GM11168 (cell line): ENCODE results near the gene ITPA.

ENCODE experiments used
- in situ Hi-C: fragments of 300-500 bp; cut with MboI; formaldehyde crosslinking; loops from one replicate; pipeline ENCODE4 v1.12.0; 2022; ENCODE audit warnings: low sequenced_read_pairs; ENCODE audit not compliant: unreplicated experiment

Gene ITPA

DNA sequence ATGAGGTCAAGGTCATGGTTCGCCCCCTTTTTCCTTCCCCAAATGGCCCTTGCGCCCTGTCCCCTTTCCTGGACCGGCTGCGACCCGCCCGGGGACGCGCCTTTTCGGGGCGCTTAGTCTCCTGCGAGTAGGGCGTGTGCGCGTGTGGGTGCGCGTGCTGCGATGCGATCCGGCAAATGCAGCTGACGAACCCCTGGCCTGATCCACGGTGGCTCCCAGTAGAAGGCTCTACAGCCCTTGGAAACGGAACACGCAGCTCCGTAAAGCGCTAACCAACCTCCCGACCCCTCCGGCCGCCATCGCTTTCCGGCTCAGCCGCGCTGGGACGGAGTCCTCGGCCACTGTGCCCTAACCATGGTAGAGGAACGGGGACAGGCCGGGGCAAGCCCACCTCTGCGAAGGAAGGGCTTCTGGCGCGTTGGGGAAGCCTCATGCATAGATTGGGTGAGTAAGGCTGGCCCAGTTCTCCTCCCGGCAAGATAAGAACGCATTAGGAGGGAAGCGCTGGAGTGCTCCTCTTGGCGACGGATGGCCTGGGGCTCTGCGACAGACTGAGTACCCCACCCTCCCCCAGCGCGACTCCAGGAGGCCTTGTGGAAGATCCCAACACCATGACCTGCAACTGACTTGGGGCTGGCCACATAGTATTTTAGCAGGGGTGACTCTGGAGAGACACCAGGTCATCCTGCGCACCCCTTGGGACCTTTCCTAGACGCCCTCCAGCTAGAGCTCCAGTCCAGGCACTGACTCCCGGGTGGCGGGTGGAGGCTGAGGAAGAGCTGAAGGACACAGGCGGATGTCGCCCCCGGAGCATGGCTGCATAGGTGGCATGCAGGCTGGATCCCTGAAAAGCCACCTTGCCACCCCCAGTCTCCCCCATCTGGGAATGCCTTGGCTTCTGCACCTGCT, 30.8 kb downstream of the ITPA start:
- in situ Hi-C loops: no loop called here

GRCh38 chr20:3240776-3241363, 31.6 kb downstream of the ITPA start:
- in situ Hi-C loops: no loop called here

DNA sequence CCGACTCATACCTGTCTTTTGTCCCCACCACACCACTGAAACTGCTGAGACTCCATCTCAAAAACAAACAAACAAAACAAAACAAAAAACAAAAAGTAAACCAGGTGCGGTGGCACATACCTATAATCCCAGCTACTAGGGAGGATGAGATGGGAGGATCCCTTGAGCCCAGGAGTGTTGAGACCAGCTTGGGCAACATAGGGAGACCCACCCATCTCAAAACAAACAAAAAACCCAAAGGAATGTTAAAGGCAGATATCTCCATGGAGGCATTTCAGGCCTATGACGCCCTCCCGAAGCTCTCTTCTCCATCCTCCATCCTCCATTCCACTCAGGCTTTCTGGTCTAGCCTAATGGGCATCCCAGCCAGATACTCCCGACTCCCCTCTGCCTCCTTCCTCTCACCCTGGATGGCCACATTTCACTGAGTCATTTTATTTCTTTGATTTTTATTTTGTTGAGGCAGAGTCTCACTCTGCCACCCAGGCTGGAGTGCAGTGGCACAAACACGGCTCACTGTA, 32.9 kb downstream of the ITPA start:
- in situ Hi-C loops: no loop called here

DNA sequence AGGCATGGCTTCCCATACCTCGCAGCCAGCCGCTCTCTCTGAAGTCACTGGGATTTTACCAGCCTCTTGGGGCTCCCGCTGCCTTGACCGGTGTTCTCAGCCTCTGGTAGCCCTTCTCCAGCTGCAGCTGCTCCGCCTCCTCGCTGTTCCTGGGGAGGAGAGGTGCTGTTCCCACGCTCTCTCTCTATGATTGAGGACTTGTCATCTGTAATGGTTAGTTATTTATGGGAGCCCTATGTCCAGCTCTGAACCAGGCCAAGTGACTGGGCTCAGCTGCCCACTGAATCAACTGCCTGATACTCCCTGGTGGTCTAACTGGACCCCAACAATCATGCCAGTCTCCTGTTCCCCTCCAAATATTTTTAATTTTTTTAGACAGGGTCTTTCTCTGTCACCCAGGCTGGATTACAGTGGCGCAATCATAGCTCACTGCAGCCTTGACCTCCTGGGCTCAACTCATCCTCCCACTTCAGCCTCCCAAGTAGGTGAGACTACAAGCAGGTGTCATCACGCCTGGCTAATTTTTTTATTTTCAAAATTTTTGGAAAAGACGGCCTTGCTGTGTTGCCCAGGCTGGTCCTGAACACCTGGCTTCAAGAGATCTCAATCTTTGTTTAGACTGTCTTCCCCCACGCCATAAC, 34.5 kb downstream of the ITPA start:
- in situ Hi-C loops: no loop called here

DNA sequence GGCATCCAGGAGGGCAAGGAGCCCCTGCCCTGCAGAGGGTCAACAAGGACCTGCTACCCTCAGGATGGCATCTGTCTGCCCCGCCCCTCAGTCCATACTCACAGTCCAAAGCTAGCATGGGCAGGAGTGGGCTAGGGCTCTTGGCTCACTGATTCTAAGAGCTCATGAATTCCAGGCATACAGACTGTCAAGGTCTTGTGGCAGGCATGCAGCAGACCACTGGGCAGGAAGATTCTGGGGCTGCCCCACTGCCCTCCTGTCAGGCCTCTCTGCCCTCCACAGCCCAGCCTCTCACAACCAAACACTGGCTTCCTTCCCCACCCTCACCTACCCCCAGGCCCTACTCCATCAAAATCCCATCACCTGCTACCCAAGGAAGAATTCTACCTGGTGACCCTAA, 35.3 kb downstream of the ITPA start:
- in situ Hi-C loops: no loop called here

- in situ Hi-C loops: no loop called here
These were observed 35.9 kb downstream of the ITPA start for GRCh38 chr20:3245156-3245555.

DNA sequence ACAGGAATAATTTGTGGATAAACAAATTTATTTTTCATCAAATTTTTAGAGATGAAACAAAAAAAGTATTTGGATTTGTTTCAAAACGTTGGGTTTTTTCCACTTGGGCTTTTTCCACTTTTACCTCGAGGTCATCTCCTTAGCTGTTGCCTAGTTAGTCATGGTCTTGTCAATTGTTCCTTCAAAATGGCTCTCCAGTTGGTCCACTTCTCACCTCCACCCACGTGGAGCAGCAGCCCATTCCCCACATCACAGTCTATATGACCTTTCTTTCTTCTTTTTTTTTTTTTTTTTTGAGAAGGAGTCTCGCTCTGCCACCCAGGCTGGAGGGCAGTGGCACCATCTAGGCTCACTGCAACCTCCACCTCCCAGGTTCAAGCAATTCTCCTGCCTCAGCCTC, 36.4 kb downstream of the ITPA start:
- in situ Hi-C loops: no loop called here

GRCh38 chr20:3246682-3247081, 37.4 kb downstream of the ITPA start:
- in situ Hi-C loops: no loop called here

- in situ Hi-C loops: no loop called here
These were observed 38.3 kb downstream of the ITPA start for GRCh38 chr20:3247638-3248037.

- in situ Hi-C loops: no loop called here
These were observed 39.1 kb downstream of the ITPA start for GRCh38 chr20:3248167-3248992.

- in situ Hi-C loops: no loop called here
These were observed 39.7 kb downstream of the ITPA start for GRCh38 chr20:3248993-3249347.

DNA sequence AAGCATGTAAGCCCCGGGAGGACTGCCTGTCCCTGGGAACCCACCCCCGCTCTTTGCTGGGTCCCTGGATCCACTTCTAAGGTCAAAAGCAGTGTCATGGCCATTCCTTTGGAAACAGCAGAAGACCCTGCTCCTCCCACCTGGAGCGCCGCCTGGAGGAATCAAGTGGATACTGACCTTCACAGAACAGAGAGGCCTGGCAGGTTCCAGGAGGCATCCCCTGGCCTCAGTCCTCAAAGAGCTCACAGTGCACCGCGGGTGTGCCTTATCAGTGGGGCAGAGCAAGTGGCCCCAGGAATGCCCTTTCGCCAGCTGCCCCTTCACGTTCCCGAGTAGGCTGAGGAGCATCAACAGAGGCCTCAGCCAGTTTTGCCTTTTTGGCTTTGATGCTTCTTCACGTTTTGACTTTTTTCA, 40.8 kb downstream of the ITPA start:
- in situ Hi-C loops: no loop called here

GRCh38 chr20:3251806-3252205, 42.5 kb downstream of the ITPA start:
- in situ Hi-C loops: no loop called here

- in situ Hi-C loops: no loop called here
These were observed 46.4 kb downstream of the ITPA start for GRCh38 chr20:3255728-3256127.

DNA sequence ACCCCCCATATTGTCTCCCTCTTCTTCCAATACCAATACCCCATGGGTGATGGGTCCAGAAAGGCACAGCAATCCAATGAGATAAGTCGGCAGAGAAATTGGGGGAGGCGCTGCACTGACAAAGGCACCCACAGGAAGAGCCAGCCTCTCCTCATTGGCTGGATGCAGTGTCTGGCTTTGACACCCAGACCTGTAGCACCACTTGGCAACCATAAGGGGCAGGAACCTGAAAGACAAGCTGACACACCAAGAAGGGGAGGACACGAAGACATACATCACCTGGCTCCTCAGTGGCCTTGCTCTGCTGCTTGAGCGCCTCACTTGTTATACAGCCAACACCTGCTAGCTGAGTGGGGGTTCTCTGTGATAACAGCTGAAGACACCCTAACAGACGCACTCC, 49.1 kb downstream of the ITPA start:
- in situ Hi-C loops: no loop called here

- in situ Hi-C loops: no loop called here
These were observed 53.3 kb downstream of the ITPA start for GRCh38 chr20:3262566-3262965.

- in situ Hi-C loops: no loop called here
These were observed 60.8 kb downstream of the ITPA start for GRCh38 chr20:3270051-3270450.

- in situ Hi-C loops: no loop called here
These were observed 64.1 kb downstream of the ITPA start for GRCh38 chr20:3273371-3273770.
